ENCODE results near the gene DBNL.

DBNL gene

GRCh38 chr7:44045226-44046014, 918 bp downstream of the DBNL start:
- no peak for DNase-seq

DNA sequence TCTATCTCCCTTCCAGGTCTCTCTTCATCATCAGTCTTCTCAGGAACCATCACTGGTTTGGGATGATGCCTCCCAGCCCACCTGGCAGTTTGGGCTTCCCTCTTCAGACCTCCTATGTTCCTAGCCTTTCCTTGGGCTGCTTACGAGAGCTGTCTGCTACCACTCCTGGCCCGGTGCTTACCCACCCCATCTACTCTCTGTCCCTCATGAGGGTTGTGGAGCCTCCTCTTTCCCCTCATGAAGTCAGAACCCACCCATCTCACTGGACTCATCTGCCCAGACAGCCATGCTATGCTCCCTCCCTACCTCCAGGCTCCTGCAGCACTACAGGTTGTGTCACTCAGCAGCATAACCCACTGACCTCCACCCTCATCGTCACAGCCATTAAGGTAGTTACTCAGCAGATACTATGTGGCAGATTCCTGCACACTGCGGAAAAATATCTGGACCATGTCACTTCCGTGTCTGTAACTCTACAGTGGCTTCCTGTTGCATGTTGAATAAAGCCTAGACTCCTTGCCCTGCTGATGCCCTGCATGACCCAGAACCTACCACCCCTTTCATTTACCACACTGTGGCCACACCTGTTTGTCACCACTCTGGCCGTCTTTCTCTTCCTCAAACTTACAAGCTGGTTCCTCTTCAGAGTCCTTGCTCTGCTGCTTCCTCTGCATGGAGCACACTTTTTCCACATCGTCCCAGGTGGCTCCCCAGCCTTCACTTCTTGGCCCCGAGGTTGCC, 2.0 kb downstream of the DBNL start:
- DNase-seq, result no peak

GRCh38 chr7:44048031-44048795, 3.7 kb downstream of the DBNL start:
- DNase-seq, result no peak

DNA sequence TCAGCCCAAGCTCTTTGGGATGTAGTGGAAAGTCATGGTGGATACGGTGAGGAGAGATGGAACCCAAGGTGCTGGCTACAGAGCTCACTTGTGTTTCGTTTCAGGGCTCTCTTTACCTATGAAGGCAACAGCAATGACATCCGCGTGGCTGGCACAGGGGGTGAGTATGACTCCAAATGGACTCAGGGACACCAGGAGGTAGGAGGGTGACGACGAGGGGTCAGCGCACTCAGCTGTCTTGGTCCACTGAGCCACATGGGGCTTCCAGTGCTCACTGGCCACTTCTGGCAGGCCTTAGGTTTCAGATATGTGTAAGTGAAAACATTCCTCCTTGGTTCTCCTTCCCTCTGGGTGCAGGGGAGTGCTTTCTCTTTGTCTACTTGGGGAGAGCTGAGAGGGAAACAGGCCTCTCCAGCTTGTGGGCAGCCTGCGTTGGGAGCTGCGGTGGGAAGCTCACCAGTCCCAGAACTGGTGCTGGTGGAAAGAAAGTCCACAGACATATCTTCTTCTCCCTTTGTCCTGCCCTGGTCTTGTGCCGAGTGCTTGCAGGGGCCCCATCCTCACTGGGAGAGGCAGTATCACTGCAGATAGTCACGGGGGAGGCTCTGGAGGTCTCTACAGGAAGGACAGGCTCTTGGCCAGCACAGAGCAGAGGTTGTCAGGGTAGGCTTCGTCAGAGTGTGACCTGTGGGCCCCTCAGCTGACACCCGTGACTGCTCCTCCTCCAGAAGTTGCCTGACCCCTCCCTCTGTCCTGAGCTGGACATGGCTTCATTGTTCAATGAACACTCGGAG, 5.8 kb downstream of the DBNL start:
- no peak for DNase-seq

DNA sequence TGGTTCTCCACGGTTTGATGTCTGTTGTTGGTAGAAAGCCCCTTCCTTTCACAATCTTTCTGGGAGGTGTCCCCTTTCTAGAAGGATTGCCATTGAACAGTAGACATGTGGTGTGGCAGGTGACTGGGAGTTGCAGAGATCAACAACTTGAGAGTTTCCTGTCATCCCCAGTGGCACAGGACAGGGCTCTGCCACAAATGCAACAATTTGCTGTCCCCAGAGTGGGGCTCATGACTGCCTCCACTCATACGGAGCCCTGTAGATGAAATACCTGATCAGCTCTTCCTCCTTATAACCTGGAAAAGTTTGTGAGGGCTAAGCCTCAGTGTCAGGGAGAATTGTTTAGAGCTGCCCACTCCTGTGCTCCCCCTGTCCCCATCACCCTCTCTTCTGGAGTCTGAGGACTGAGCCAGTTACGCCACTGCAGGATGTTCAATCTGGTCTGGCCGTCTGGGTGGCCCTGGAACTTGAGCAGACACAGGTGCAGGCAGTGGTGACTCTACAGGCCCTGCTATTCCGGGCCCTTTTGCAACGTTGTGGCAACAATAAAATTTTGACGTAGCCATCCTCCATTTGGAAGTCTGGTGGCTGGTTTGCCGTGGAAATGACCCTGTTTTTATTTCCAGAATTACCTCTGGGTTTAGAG, 6.5 kb downstream of the DBNL start:
- no peak for DNase-seq

DNA sequence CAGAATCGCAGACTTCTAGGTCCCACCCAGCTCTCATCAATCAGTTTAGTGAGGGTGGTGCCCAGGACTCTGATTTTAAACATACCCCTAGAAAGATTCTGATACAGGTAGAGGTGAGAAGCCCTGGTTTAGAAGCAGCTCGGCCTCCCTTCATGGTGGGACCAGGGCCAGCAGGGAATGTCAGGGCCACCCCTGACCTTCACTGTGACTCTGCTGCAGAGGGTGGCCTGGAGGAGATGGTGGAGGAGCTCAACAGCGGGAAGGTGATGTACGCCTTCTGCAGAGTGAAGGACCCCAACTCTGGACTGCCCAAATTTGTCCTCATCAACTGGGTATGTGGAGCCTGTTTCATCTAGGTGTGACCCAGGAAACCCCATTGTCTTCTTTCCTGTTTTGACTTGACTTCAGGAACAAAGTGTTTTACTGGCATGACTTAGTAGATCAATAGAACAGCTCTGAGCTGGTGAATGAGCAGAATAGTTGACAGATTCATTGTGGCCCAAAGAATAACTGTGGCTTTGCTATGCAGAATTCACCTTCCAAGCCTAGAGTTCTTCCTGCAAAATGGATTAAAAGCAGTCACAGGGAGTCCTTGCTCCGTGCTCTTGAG, 7.2 kb downstream of the DBNL start:
- DNase-seq, result no peak

GRCh38 chr7:44052771-44053365, 8.4 kb downstream of the DBNL start:
- no peak for DNase-seq

GRCh38 chr7:44056681-44057080, 12.2 kb downstream of the DBNL start:
- no peak for DNase-seq

DNA sequence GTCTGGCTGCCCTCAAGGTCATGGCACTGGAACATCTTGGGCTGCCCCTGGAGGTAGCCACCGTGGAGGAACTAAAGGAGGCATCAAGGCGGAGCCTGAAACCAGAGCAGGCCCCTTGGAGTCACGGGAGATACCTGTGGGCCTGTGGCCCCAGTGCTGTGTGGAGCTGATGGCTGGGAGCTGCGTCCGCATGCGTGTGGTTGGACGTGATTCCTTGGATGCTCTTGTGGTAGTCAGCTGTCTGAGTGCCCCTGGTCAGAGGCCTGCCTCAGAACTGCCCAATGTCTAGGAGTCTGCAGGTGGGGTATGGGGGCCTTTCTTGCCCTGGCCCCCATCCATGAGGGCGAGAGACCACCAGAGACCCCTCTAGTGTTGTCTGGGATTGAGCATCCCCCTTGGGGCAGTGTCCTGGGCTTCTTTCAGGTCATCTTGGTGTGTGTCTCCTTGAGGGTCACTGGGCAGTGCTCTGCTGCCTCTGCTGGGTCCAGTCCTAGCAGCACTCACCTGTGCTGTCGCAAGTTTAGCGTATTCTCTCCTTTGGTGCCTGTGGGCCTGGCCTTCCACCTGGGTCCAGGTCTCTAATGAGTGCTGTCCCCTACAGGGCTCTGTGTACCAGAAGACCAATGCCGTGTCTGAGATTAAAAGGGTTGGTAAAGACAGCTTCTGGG, 12.8 kb downstream of the DBNL start:
- DNase-seq, result no peak

- DNase-seq, result no peak
Measured at GRCh38 chr7:44057849-44058758, 13.6 kb downstream of the DBNL start.

- DNase-seq, result no peak
Measured at GRCh38 chr7:44058759-44059218, 14.3 kb downstream of the DBNL start.

DNA sequence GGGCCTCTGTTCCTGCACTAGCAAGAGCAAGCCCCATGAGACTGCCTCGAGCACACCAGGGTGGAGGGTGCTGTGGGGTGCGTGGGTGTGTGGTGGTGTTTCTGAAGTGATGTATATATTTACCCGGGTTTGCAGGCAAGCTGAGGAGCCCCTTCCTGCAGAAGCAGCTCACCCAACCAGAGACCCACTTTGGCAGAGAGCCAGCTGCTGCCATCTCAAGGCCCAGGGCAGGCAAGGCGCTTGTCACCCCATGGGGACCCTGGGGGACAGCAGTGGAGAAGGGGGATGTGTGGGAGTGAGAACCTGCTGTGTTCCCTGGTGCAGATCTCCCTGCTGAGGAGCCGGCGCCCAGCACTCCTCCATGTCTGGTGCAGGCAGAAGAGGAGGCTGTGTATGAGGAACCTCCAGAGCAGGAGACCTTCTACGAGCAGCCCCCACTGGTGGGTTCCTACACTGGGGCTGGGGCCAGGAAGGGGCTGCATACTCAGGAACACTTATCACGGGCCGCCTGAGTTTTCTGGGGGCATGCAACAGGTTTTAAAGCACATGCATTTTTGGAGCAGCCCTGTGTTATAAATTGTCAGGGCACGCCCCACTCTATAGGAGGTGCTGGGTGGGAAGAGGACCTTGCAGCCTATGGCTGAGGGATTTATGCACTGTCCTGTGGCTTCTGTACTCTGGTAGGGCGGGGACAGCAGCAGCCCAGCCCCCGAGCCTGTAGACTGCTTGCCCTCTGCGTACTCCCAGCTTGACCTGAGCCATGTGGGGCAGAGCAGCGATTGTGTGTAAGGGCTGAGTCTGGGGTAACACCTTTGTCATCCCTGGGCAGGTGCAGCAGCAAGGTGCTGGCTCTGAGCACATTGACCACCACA, 15.0 kb downstream of the DBNL start:
- no peak for DNase-seq

DNA sequence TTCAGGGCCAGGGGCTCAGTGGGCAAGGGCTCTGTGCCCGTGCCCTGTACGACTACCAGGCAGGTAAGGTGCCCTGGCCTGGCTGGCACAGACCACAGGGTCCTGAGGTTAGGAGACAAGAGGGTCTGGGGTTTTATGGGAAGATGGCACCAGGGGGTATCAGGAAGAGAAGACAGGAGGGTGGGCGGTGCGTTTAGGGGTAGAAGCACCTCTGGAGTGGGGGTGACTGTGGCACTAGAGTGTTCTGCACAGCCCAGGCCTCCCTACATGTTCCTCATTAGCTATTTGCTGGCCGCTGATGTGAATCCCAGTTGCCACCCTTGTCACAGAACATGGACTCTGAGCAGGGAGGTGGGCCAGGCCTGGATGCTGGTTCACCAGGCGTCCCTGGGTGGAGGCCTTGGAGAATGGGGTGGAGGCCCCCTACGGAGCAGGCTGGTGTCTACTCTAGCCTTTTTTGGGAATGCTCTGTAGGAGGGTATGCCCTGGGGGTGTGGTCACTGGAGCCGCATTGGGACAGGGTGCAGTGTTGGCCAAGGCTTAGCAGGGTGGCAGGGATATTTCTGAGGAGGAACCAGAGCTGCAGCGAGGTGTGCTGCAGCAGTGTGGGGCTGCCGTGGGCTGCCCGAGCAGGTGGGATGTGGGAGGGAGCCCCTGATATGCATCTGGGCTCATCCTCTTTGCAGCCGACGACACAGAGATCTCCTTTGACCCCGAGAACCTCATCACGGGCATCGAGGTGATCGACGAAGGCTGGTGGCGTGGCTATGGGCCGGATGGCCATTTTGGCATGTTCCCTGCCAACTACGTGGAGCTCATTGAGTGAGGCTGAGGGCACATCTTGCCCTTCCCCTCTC, 15.8 kb downstream of the DBNL start:
- no peak for DNase-seq

GRCh38 chr7:44060948-44061644, 16.6 kb downstream of the DBNL start:
- DNase-seq, result no peak

DNA sequence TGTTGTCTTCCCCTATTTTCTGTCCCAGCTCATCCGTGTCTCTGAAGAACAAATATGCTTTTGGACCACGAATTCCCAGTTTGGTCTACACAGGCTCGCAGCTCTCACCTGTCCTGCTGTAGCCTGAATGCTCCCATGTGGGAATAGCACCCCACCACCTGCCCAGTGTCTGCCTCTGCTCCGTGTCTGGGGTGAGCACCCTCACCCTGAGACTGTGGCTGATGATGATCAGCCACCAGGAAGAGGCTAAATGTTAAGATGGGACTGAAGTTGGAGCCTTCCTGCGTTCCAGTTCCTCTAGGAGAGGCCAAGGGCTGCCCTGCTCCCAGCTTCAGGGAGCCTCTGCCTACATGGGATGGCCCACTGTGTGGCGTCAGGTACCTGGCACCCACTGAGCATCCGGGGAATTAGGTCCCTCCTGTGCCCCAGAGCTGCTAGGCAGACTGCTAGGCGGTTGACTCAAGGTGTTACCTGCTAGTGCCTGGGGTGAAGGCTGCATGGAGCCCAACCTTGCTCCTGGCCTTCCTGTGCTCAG, 17.2 kb downstream of the DBNL start:
- DNase-seq, result no peak

DNA sequence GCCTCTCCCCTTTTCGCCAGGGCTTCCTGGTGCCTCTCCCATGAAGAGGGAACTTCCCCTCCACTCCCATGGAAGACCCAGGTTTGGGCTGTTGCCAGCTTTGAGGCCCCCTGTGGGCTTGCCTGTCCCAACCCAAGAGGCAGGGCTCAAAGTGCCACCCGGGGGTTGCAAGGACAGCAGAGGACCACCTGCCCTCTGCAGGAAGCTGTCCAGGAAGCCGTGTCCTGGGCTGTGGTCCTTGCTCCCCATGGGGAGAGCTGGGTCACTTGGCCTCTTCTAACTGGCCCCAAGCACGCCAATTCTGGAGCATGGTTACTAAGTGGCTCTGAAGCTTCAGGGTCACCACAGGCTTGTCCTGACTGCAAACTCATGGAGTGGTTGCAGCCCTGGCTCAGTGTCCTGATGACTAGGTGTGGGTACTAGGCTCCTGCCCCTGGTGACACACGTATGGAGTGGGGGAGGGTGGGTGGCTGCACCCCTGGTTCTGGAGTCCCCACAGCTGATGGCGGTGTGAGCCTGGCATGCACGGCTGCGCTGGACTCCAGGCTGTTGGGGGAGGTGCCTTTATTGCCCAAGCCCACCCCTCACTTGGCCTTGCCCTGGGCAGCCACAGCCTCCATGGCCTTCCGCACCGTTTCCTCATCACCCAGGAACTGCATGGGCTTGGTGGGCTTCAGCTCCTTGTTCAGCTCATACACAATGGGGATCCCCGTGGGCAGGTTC, 17.8 kb downstream of the DBNL start:
- DNase-seq, result no peak

Data from retina (tissue), 1 donor.